T-cell (primary cell): ENCODE results near the gene FAM124B. TPM values are rescaled to one million over a fixed set of nuclear protein-coding genes. Genes with fewer than 3 reads are reported as not detected.

Source experiments
- ATAC-seq, 4 experiments: fragments of 200-7000 bp in 3 of 4; fragments of 150-1000 bp in 1 of 4; cut with Tn5 transposase; replicated peaks in 1 of 4; 1 replicate in 3 of 4; 2 replicates in 1 of 4; pipeline ENCODE4 v1.10.0; 2021; ENCODE audit warnings: moderate library complexity in 3 of 4, mild to moderate bottlenecking in 2 of 4, moderate number of reproducible peaks in 1 of 4
- CTCF ChIA-PET, 2 donors: fragments of 300-600 bp; sonication (Branson Sonifier 250); formaldehyde crosslinking; loops; one replicate each; lab custom pipeline; 2022; ENCODE audit warnings: antibody characterized with exemption in 2 of 2; lab: Charles Lee
- POLR2A ChIA-PET, 2 donors: fragments of 300-600 bp; sonication (Branson Sonifier 250); formaldehyde crosslinking; loops; one replicate each; lab custom pipeline; 2022; ENCODE audit warnings: antibody characterized with exemption in 2 of 2; lab: Charles Lee
- DNase-seq, 35 experiments: peaks; one replicate each; pipeline versions ENCODE4 v3.0.0 to v3.0.0-alpha.2; 2013 to 2023
- H3K27ac ChIP-seq: one replicate; pipeline ENCODE4 v1.5.1; 2013; ENCODE audit warnings: low read length
- H3K27me3 ChIP-seq, 2 experiments: replicated peaks in 1 of 2; 1 replicate in 1 of 2; 2 replicates in 1 of 2; pipeline versions ENCODE4 v1.6.1 to v1.7.0; 2013; ENCODE audit warnings: low read length in 1 of 2, mixed read lengths in 1 of 2; ENCODE audit not compliant: control insufficient read depth in 2 of 2, insufficient read depth in 2 of 2; ENCODE audit errors: extremely low read depth in 1 of 2
- H3K36me3 ChIP-seq, 2 donors: 1 replicate in 1 of 2; 2 replicates in 1 of 2; pipeline versions ENCODE4 v1.6.1 to v1.7.0; 2013; ENCODE audit warnings: low read length in 1 of 2; ENCODE audit not compliant: control insufficient read depth in 2 of 2, insufficient read depth in 1 of 2; ENCODE audit errors: extremely low read depth in 1 of 2
- H3K4me1 ChIP-seq, 2 experiments: 1 replicate in 1 of 2; 2 replicates in 1 of 2; pipeline versions ENCODE4 v1.6.1 to v1.7.0; 2013; ENCODE audit warnings: low read length in 2 of 2, mixed read lengths in 1 of 2; ENCODE audit not compliant: insufficient read depth in 2 of 2, control insufficient read depth in 1 of 2; ENCODE audit errors: extremely low read depth in 1 of 2
- H3K4me3 ChIP-seq, 2 donors: 1 replicate in 1 of 2; 2 replicates in 1 of 2; pipeline versions ENCODE4 v1.5.1 to v1.7.0; 2013; ENCODE audit warnings: mild to moderate bottlenecking in 2 of 2, low read length in 1 of 2, moderate library complexity in 1 of 2; ENCODE audit not compliant: control insufficient read depth in 1 of 2; ENCODE audit errors: extremely low read depth in 1 of 2
- H3K9me3 ChIP-seq: 2 replicates; pipeline ENCODE4 v1.7.0; 2013
- H3K27ac Mint-ChIP-seq, 2 donors: one replicate each; pipeline ENCODE4 v1.8.0; 2020 to 2021; ENCODE audit warnings: mild to moderate bottlenecking in 2 of 2, mixed read lengths in 2 of 2
- H3K27me3 Mint-ChIP-seq, 2 donors: one replicate each; pipeline ENCODE4 v1.8.0; 2021 to 2022; ENCODE audit warnings: mixed read lengths in 2 of 2
- H3K36me3 Mint-ChIP-seq: one replicate; pipeline ENCODE4 v1.8.0; 2021; ENCODE audit warnings: mixed read lengths
- H3K4me1 Mint-ChIP-seq, 3 donors: one replicate each; pipeline ENCODE4 v1.8.0; 2020 to 2022; ENCODE audit warnings: mixed read lengths in 3 of 3, mild to moderate bottlenecking in 1 of 3
- H3K4me3 Mint-ChIP-seq, 3 donors: one replicate each; pipeline ENCODE4 v1.8.0; 2020 to 2022; ENCODE audit warnings: mild to moderate bottlenecking in 3 of 3, mixed read lengths in 3 of 3, moderate library complexity in 3 of 3
- H3K9me3 Mint-ChIP-seq, 3 donors: one replicate each; pipeline ENCODE4 v1.8.0; 2020 to 2022; ENCODE audit warnings: mixed read lengths in 3 of 3
- WGBS: methylation state at CpG from one replicate; pipeline ENCODE4 v1.1.5; 2013; ENCODE audit warnings: missing lambda C conversion rate; ENCODE audit not compliant: insufficient coverage; 5-methylcytosine and 5-hydroxymethylcytosine counted together
- total RNA-seq, 35 experiments: library from RNA in 6 of 35; stranded (reverse) in 6 of 35; fragments of 120-200 nt in 1 of 35; gene quantifications; one replicate each; pipeline versions ENCODE4 v1.2.1 to v1.2.4 and lab custom pipeline; 2013 to 2026

The FAM124B gene
- total RNA-seq, 5 donors from 2014 or later (not counting 1 experiment from before 2014, with no cell fraction given) = 0.20 to 1.2 (median 0.76) TPM; not detected in 1

DNA sequence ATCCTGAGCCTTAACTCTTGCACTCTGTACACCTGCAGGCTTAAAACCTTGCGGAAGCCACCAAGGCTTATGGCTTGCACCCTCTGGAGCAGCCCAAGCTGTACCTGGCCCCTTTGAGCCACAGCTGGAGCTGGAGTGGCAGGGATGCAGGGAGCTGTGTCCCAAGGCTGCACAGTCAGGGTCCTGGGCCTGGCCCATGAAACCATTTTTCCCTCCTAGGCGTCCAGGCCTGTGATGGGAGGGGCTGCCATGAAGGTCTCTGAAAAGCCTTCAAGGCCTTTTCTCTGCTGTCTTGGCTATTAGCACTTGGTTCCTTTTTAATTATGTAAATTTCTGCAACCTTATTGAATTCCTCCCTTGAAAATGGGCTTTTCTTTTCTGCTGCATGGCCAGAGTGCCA lies 56.4 kb downstream of the FAM124B start:
- no peak for DNase-seq
- 86% methylated on average over 1 of the region's 2 CpGs for WGBS
- H3K36me3 Mint-ChIP-seq = no peaks in the 10 kb centered on the region
- ChIA-PET POLR2A (no interaction called here), CTCF (no interaction called here)
- H3K9me3 Mint-ChIP-seq = peaks cover 0 to 8% (median 3%) of the 10 kb centered on the region in 3 donors
- H3K27ac Mint-ChIP-seq = no peak overlapping the region
- no peak overlapping the region for H3K4me3 Mint-ChIP-seq
- H3K27me3 Mint-ChIP-seq = peaks cover 7 to 11% of the 10 kb centered on the region in 2 donors
- H3K9me3 ChIP-seq = no peaks in the 10 kb centered on the region
- H3K27me3 ChIP-seq = peaks cover 2 to 14% of the 10 kb centered on the region in 2 experiments
- no peak for ATAC-seq
- H3K4me1 Mint-ChIP-seq = no peaks in the 10 kb centered on the region
- H3K36me3 ChIP-seq = no peaks in the 10 kb centered on the region
- H3K4me1 ChIP-seq = no peaks in the 10 kb centered on the region
- no peak overlapping the region for H3K27ac ChIP-seq
- no peak overlapping the region for H3K4me3 ChIP-seq

DNA sequence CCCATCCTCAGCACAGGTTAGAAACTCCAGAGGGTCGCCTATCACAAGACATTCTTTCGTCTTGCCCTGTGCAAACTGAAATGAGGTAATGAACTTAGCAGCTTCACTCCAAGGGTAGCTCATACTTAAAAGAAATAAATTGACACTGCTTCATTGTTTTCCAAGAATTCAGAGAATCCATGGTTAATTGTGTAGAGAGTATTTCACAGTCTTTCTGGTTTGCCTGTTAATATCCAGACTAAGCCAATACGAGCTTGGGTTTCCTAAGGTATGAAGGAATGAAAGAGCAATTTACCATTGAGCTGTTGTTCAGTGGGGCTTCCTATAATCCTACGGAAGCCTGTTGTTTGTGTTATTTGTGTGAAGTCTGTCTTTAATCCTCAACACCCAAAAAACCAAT lies 58.7 kb downstream of the FAM124B start:
- WGBS = no CpG with 5 or more reads among the region's 4 CpGs
- Mint-ChIP-seq H3K27me3 (peaks cover 2 to 9% of the 10 kb centered on the region in 2 donors), H3K4me3 (no peak overlapping the region), H3K36me3 (no peaks in the 10 kb centered on the region), H3K27ac (no peak overlapping the region), H3K4me1 (no peaks in the 10 kb centered on the region), H3K9me3 (peaks cover 0 to 8% (median 3%) of the 10 kb centered on the region in 3 donors)
- H3K27ac ChIP-seq = no peak overlapping the region
- no peaks in the 10 kb centered on the region for H3K9me3 ChIP-seq
- no peaks in the 10 kb centered on the region for H3K36me3 ChIP-seq
- H3K27me3 ChIP-seq = peaks cover 2 to 11% of the 10 kb centered on the region in 2 experiments
- ChIA-PET CTCF (no interaction called here), POLR2A (no interaction called here)
- no peaks in the 10 kb centered on the region for H3K4me1 ChIP-seq
- ATAC-seq (no peak), DNase-seq (no peak)
- H3K4me3 ChIP-seq = no peak overlapping the region

DNA sequence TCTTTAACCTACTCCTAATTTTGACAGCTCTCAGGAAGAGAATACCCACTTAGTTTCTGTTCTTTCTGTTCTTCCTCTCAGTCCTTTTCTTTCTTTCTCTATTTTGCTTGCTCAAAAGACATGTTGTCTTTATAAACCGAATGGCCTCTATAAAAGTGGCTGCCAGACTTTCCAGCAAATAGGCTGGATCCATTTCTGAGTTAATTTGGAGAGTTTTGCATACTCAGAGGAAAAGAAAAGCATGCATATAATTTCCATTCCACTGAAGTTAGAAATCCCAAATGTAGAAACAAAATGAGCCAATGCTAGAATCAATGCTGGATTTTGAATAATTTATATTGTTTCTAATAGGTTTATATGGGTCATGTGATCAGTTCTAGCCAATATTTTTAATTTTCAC lies 65.9 kb downstream of the FAM124B start:
- Mint-ChIP-seq H3K27me3 (peaks cover 5 to 16% of the 10 kb centered on the region in 2 donors), H3K9me3 (no peaks in the 10 kb centered on the region), H3K4me3 (no peak overlapping the region), H3K4me1 (no peaks in the 10 kb centered on the region), H3K27ac (no peak overlapping the region), H3K36me3 (no peaks in the 10 kb centered on the region)
- peaks cover 0 to 3% of the 10 kb centered on the region in 2 experiments for H3K27me3 ChIP-seq
- H3K4me3 ChIP-seq = no peak overlapping the region
- ATAC-seq (no peak), DNase-seq (no peak)
- H3K9me3 ChIP-seq = no peaks in the 10 kb centered on the region
- ChIA-PET POLR2A (no interaction called here), CTCF (no interaction called here)
- no peak overlapping the region for H3K27ac ChIP-seq
- WGBS = no CpG with 5 or more reads among the region's 1 CpG
- H3K36me3 ChIP-seq = no peaks in the 10 kb centered on the region
- no peaks in the 10 kb centered on the region for H3K4me1 ChIP-seq

DNA sequence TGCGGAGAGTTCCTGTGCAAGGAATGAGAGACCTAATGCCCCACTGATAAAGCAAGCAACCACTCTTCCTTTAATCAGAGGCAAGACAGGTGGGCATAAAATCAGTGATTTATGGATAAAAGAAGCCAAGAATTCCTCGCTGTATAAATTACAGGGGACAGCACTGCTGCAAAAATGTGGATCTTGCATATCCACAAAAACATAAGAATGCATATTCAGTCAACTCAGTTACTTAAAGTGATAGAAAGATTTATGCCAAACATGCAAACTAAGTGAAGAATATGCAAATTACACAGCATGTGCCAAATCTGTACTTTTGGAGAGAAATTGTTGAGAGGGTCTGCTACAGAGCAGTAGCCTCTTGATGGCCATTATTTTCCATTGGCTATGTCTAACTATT lies 67.2 kb downstream of the FAM124B start:
- no peaks in the 10 kb centered on the region for H3K9me3 Mint-ChIP-seq
- ATAC-seq (no peak), DNase-seq (no peak)
- Histone ChIP-seq H3K27me3 (peaks cover 0 to 7% of the 10 kb centered on the region in 2 experiments), H3K4me1 (no peaks in the 10 kb centered on the region), H3K27ac (no peak overlapping the region), H3K36me3 (no peaks in the 10 kb centered on the region), H3K9me3 (no peaks in the 10 kb centered on the region), H3K4me3 (no peak overlapping the region)
- POLR2A ChIA-PET = no interaction called here
- CTCF ChIA-PET = interaction anchor here in 1 of 2 donors (0.6 kb wide), 1 partner anchor 456 kb away, joined by 3 read pairs; no protein-coding TSS in a partner anchor
- H3K4me1 Mint-ChIP-seq = no peaks in the 10 kb centered on the region
- H3K27ac Mint-ChIP-seq = no peak overlapping the region
- H3K4me3 Mint-ChIP-seq = no peak overlapping the region
- H3K36me3 Mint-ChIP-seq = no peaks in the 10 kb centered on the region
- WGBS = no CpG with 5 or more reads among the region's 2 CpGs
- H3K27me3 Mint-ChIP-seq = peaks cover 5 to 16% of the 10 kb centered on the region in 2 donors

DNA sequence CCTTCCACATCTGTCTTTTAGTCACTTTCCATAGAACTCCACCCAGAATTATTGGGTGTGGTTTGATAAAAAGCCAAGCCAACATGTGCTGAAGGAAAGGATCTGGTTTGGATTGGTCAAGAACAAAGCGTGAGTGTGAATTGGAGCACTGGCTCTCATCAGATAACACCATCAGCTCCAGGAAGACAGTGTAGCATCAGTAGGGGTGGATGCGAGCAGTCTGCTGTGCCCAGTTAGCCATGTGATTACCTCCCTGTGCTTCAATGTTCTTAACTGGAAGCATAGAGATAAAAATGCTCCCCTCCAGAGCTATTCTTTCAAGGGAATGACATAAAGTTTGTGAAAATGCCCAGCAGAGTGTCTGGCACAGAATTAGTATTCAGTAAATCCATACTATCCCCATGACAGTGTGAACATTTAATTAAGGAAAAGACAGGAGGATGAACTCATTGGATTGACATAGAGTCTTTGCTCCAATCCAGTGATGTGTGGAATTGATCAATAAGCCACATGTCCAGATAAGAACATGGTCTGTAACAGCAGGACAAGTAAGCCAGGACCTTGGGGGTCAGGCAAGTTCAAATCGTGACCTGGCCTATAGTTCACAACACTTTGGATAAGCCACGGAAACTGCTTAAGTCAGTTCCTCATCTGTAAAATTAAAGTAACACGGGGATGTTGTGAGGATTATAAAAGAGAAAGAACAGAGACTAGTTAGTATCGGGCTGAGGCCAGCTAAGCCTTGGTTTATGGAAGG lies 68.0 kb downstream of the FAM124B start:
- H3K27me3 ChIP-seq = peaks cover 0 to 7% of the 10 kb centered on the region in 2 experiments
- no peaks in the 10 kb centered on the region for H3K4me1 ChIP-seq
- Mint-ChIP-seq H3K27ac (no peak overlapping the region), H3K36me3 (no peaks in the 10 kb centered on the region), H3K27me3 (peaks cover 5 to 18% of the 10 kb centered on the region in 2 donors), H3K4me1 (no peaks in the 10 kb centered on the region), H3K4me3 (no peak overlapping the region), H3K9me3 (no peaks in the 10 kb centered on the region)
- H3K9me3 ChIP-seq = no peaks in the 10 kb centered on the region
- CTCF ChIA-PET = no interaction called here
- no peak overlapping the region for H3K4me3 ChIP-seq
- H3K36me3 ChIP-seq = no peaks in the 10 kb centered on the region
- 100% methylated on average over 2 of the region's 6 CpGs for WGBS
- no peak overlapping the region for H3K27ac ChIP-seq
- DNase-seq (no peak), ATAC-seq (no peak)
- POLR2A ChIA-PET = no interaction called here

DNA sequence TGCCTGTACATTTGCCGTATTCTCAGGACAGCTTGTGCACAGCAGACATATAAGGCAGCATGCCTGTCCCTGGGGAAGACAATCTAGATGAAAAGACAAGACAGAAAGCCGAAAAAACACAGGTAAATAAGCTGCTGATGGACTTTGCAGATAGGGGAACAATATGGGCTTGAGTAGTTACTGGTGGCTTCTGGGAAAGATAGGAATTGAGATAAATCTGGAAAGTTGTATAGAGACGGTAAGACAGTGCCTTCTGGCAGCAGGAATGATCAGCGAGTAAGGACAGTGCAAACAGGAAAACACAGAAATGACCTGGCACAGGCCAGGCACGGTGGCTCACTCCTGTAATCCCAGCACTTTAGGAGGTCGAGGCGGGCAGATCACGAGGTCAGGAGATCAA lies 70.2 kb downstream of the FAM124B start:
- Mint-ChIP-seq H3K27ac (no peak overlapping the region), H3K4me1 (no peaks in the 10 kb centered on the region), H3K9me3 (no peaks in the 10 kb centered on the region), H3K36me3 (no peaks in the 10 kb centered on the region), H3K27me3 (peaks cover 18 to 27% of the 10 kb centered on the region in 2 donors), H3K4me3 (no peak overlapping the region)
- no peaks in the 10 kb centered on the region for H3K36me3 ChIP-seq
- DNase-seq (no peak), ATAC-seq (no peak)
- no peak overlapping the region for H3K4me3 ChIP-seq
- ChIA-PET CTCF (no interaction called here), POLR2A (no interaction called here)
- 66% methylated on average over 6 of the region's 8 CpGs for WGBS
- no peaks in the 10 kb centered on the region for H3K4me1 ChIP-seq
- no peak overlapping the region for H3K27ac ChIP-seq
- no peaks in the 10 kb centered on the region for H3K9me3 ChIP-seq
- peaks cover 0 to 15% of the 10 kb centered on the region in 2 experiments for H3K27me3 ChIP-seq
